NCI-H2227 (cell line): ENCODE results near the gene SYNJ2BP.
A peak's percentile ranks its signal among the peaks of the same experiment; 100 is the strongest.
"Not testable (repeated sequence)": the region's sequence is repeated elsewhere in the genome, so short reads cannot be mapped to it uniquely, and the experiment has no call there.

Source experiments
- DNase-seq: peaks from one replicate; lab custom pipeline; 2025; ENCODE audit not compliant: unreplicated experiment; lab: John Stamatoyannopoulos, UW

Gene SYNJ2BP

GRCh38 chr14:70416725-70417349 lies at the start of gene SYNJ2BP:
TSS of gene SYNJ2BP (minus strand) at chr14:70417090. CDS start at chr14:70416963, 127 bp downstream.
- DNase-seq, result peak; percentile 85

GRCh38 chr14:70454731-70455130 lies 37.8 kb upstream of the SYNJ2BP start:
- no peak for DNase-seq

- no peak for DNase-seq
These were observed 35.0 kb upstream of the SYNJ2BP start, which contains the start of gene ADAM21 for GRCh38 chr14:70451874-70452273. TSS of gene ADAM21 (plus strand) at chr14:70452174. CDS start at chr14:70457500, 5,326 bp downstream.

- DNase-seq, result peak; percentile 30
These were observed 31.9 kb upstream of the SYNJ2BP start for GRCh38 chr14:70448633-70449340.

GRCh38 chr14:70442750-70443149 lies 25.9 kb upstream of the SYNJ2BP start:
- DNase-seq, result no peak

GRCh38 chr14:70441641-70442040 lies 24.8 kb upstream of the SYNJ2BP start:
- no peak for DNase-seq

GRCh38 chr14:70436867-70437266 lies 20.0 kb upstream of the SYNJ2BP start:
- no peak for DNase-seq

GRCh38 chr14:70426555-70426954 lies 9.7 kb upstream of the SYNJ2BP start:
- DNase-seq, result not testable (repeated sequence)

GRCh38 chr14:70425354-70425753 lies 8.5 kb upstream of the SYNJ2BP start:
- no peak for DNase-seq

- DNase-seq, result no peak
These were observed 5.6 kb upstream of the SYNJ2BP start for GRCh38 chr14:70422538-70422937.

- DNase-seq, result not testable (repeated sequence)
These were observed 2.5 kb upstream of the SYNJ2BP start for GRCh38 chr14:70419270-70419931.

- peak; percentile 43 for DNase-seq
These were observed 559 bp downstream of the SYNJ2BP start for GRCh38 chr14:70416338-70416724.

GRCh38 chr14:70415788-70416187 lies 1.1 kb downstream of the SYNJ2BP start:
- DNase-seq, result no peak

- DNase-seq, result no peak
These were observed 9.3 kb downstream of the SYNJ2BP start for GRCh38 chr14:70407621-70408020.

- DNase-seq, result not testable (repeated sequence)
These were observed 10.7 kb downstream of the SYNJ2BP start for GRCh38 chr14:70406216-70406615.

- not testable (repeated sequence) for DNase-seq
These were observed 13.6 kb downstream of the SYNJ2BP start for GRCh38 chr14:70403335-70403734.

- no peak for DNase-seq
These were observed 15.2 kb downstream of the SYNJ2BP start for GRCh38 chr14:70401643-70402042.

- no peak for DNase-seq
These were observed 18.0 kb downstream of the SYNJ2BP start for GRCh38 chr14:70398706-70399431.

GRCh38 chr14:70398280-70398679 lies 18.6 kb downstream of the SYNJ2BP start:
- no peak for DNase-seq

GRCh38 chr14:70397746-70398145 lies 19.1 kb downstream of the SYNJ2BP start:
- no peak for DNase-seq

- no peak for DNase-seq
These were observed 22.1 kb downstream of the SYNJ2BP start for GRCh38 chr14:70394674-70395306.
